Frontal cortex (tissue), 4 donors: ENCODE results near the gene TTLL5. TPM values are rescaled to one million over a fixed set of nuclear protein-coding genes. Genes with fewer than 3 reads are reported as not detected.
A peak's percentile ranks its signal among the peaks of the same experiment; 100 is the strongest.
"Not testable (repeated sequence)": the region's sequence is repeated elsewhere in the genome, so short reads cannot be mapped to it uniquely, and the experiment has no call there.

Experiments
- DNase-seq, 2 donors: peaks; one replicate each; pipeline ENCODE4 v3.0.0; 2012; ENCODE audit warnings: low spot score in 2 of 2
- FAIRE-seq: peaks from 2 replicates; lab custom pipeline; 2012; peaks lifted over from hg19 to GRCh38; lab: Jason Lieb, UNC
- total RNA-seq: library from RNA; depleted of rRNA; stranded (reverse); fragments of >200 nt; gene quantifications from one replicate; pipeline ENCODE4 v1.2.3, GENCODE V29; 2014
- donor health status: control.
- donor health status: control.
- donor health status: control.

TTLL5 gene
- total RNA-seq, 1 donor from 2014 or later: 35.1 TPM

DNA sequence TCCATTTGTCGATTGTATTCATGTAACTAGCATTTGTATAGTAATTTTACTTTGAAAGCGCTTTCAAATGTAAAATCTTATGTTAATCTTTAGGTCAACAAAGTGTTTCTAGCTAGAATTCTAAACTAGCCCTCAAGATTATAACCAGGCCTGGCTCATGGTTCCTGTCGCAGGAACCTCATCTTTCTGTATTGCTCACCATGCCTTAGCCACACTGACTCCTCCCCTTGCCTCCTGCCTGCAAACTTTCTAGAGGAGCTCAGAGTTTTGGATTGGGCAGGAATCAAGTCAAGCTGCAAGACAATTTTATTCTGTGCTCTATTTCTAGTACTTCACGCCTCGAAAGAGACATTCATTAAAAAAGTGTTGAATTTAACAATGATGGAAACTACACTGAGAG lies 220.9 kb downstream of the TTLL5 start:
- no peak for FAIRE-seq
- DNase-seq: no peak

GRCh38 chr14:75884198-75884611 lies 223.2 kb downstream of the TTLL5 start:
- FAIRE-seq (no peak), DNase-seq (no peak)

DNA sequence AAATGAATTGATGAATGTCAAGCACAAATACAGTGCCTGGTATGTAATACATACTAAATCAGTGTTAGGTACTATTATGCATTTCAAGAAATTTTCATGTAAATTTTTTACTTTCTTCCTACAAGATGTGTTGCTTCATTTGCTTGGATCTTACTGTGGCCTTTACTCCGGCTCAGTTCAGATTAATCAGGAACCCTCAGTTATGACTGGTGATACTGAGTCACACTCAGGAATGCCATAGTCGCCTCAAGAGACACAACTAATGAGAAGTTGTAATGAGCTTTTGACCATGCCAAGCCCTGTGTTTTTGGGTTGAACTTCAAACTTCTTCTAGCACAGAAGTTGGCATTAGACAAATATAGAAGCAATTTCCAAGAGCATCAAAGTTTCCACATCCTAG lies 224.8 kb downstream of the TTLL5 start:
- FAIRE-seq (no peak), DNase-seq (no peak)

DNA sequence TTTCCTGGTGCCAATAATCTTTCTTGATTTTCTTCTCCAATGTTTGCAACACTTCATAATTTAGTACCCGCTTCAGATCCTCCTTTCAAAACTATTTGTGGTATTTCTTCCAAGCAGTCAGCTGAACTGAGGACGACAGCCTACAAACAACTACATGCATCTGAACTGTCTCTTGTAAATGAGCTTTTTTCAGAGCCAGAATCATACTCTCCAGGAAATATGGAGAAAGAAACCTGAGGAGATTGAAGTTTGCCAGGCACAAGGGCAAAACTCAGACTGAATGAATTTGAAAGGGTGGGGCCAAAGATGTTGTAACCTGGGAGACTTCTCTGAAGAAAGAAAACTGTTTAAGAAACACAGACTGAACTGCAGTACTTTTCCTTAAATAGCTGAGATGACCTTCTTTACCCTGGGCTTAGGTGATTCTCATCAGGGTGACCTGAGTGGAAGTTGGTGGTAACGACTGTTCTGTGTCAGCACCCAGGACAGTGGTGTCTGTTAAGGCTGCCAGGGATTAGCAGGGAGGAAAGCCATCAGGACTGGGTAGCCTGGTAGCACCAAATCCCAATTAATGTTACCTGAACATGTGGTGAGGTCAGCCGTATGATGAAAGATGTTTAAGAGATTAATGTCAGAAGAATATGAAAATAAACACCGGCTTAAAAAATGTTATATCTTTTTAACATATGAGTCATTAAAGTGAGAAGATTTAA lies 225.7 kb downstream of the TTLL5 start:
- FAIRE-seq (no peak), DNase-seq (no peak)

DNA sequence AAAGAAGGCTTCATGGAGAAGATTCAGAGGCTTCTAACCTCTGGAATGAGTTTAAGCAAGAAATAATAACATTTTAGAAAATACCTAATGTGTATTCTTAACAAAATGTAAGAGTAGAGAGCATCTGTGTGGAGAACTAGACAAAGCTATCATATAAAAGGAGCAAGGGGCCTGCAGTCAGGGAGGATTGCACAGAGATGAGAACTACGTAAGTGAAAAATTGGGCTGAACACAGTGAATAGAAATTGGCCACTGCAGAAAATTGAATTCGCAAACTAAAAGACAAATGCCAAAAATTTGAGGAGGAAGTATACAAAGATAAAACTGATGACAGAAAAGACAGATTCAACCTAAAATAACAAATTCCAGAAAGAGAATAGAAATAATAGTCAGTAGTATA lies 227.9 kb downstream of the TTLL5 start:
- no peak for FAIRE-seq
- DNase-seq: no peak

- DNase-seq (no peak), FAIRE-seq (no peak)
Observed at GRCh38 chr14:75896341-75896740, 235.3 kb downstream of the TTLL5 start.

GRCh38 chr14:75904311-75904710 lies 243.3 kb downstream of the TTLL5 start:
- DNase-seq: no peak
- no peak for FAIRE-seq

DNA sequence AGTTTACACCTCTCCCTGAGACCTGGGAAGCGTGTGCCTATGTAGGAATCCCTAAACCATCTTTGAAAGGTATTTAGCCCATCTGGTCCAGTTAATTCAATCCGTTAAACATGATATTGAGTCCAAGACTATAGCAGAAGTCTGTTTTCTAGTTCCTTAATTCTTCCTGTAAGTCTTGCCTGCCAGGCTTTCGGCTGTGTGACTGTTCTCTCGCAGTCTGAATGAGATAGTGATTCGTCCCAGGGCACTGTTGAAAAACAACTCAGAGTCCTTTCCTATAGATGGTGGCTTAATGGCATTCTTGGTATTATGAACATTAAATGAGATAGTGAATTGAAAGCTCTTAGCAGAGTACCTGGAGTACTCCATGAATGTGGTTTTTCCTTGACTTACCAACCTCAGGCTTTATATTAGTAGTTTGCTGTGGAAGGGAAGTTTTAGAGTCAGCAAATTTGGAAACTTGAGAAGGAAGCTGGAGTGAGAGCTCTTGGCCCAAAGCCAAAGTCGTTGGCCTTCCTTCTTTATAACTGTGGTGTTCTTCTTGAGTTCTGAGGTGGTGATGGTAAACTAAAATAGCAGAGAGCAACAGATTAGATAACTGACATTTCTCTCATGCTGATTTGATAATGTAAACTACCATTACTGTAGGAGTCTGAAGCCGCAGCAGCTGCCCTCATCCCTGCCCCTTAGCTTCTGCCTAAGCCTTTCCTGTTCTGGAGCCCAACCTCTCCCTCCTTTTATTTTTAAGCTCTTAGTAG lies 244.3 kb downstream of the TTLL5 start:
- DNase-seq (no peak), FAIRE-seq (no peak)

DNA sequence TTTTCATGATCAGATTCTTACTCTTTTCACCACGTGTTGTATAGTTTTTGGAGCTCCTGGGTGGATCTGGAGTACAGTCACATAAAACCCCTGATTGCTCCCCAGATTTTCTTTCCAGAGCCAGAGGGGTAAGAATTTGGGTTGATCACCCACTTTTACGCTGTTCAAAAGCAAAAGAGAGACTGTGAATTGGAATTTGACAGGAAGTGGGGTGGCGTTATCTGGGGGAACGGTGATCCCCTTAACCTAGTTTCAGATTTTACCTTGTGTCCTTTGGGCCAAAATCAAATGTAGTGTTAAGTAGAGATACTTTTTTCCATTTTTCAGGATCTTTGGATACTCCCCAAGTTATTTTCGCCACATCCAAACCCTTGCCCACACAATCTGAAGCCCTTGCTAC lies 245.2 kb downstream of the TTLL5 start:
- no peak for FAIRE-seq
- no peak for DNase-seq

DNA sequence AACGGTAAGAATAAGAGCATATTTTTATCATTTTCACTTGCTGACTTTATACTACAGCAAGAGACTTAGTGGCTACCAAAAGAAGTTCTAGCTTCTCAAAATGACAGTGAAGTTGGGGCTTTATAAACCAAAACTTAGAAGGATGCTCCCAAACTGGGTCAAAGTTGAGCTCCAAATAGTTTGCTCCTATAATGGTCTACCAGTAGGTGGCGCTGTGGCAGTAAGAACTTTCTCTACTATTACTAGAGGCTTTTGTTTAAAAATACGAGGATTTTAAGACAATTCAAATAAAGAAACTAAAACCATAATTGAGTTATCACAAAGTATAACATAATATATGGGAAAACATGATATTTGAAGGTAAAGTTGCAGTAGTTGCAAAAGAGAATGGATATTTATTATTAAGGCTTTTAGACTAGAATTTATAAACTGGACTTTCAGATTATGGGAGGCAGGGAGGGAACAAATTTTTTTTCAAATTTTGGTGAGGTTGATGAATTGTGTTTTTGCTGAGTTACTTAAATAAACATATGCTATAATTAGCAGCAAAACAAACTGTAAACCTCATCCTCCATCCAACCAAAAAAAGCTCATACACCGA lies 245.7 kb downstream of the TTLL5 start:
- FAIRE-seq: peak; percentile 98
- peak in 1 of 2 donors; percentile 57 for DNase-seq

GRCh38 chr14:75907756-75908359 lies 246.8 kb downstream of the TTLL5 start:
- FAIRE-seq (no peak), DNase-seq (no peak)

DNA sequence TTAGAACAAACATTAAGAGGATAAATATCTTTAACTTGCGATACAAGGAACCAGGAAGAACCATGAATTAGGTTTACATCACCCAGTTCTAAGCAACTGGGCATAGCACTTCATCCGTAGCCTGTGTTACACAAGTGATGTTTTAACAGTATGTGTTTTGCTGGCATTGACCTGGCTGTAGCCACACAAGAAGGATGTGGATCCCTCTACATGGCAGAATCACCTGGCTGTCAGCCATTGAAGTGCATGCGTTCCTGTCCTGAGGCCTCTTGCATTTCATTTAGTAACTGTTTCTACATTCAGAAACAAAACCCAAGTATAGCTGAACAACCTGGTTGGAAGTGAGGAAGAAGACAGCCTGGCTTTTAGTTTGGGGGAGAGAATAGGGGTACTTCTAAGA lies 248.6 kb downstream of the TTLL5 start:
- FAIRE-seq (no peak), DNase-seq (no peak)

DNA sequence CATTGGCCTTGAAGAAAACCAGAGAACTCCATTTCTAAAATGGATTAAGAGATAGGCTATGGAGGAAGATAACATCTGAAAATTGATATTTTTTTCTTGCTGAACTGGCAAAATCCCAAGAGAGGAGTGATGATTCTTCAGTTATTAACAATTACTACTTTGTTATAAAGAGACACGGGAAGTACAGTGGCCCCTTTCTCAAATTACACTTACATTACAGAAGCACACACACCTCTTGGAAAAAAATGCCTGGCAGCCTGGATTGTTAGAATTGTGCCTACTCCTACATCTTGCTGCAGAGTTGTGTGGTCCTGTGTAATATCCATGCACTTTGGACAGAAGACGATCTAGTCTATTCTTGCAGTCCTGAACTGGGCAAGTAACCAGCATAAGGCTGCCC lies 249.0 kb downstream of the TTLL5 start:
- FAIRE-seq: no peak

GRCh38 chr14:75911883-75912282 lies 250.8 kb downstream of the TTLL5 start:
- DNase-seq: no peak
- no peak for FAIRE-seq

More for the DNA sequence above, 249.0 kb downstream of the TTLL5 start:
- DNase-seq: no peak

DNA sequence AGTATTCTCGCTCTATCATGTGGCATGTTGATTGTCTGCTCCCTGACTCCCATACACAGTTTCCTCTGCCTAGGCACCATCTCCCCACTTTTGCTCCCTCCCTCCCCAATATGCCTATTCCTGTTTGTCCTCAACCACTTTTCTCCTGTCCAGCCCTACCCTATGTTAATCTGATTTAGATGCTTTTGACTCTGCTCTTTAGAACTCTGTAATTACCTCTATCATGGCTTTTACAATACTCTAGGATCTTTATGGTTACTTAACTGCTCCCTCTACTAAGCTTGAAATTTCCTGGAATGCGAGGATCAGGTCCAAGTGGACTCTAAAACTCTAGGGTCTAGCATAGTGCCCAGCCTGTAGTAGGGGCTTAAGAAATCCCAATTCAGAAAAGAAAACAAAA lies 252.1 kb downstream of the TTLL5 start:
- DNase-seq (no peak), FAIRE-seq (no peak)

DNA sequence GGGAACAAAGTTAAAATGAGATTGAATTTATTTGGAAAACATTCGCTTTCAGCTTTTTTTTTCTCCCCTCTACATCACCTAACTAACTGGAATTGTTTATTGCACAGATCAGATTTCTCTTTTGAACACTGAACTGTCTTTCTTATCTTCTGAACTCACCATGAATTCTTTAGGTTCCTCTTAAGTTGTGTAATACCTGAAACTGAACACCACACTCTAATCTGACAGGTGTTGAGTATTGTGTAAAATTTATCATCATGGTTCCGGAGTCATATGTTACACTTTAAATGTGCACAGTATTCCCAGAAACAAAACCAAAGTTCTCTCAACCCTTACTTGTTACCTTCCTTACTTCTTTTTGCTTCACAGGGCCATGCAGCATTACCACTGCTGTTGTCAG lies 254.0 kb downstream of the TTLL5 start:
- no peak for DNase-seq
- no peak for FAIRE-seq

DNA sequence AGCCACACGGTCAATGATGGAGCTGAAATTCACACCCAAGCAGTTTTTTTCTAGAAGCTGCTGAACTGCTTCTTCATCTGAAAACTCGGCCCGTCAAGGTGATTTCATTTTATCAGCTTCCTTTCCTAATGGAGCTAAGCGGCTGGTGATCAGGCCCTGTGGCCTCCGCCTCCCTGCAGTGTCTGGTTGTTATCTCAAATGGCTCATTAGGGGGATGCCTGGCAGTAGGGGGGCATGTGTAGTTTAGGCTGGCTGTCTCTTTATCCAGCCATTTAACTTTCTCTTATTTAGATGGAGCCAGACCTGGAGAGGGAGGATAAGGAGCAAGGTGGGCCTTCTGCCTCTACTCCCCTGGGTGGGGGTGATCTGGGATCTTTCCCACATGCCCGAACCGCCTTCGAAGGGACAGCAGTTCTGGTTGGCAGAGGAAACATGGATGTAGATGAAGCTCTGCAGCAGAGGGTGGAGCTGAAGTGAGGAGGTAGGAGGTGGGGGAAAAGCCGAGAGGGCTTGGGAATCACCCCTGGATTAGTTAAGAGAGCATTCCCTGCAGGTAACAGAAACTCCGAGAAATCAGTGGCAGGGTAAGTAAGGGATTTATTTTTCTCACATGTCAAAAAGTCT lies 256.4 kb downstream of the TTLL5 start:
- FAIRE-seq (no peak), DNase-seq (no peak)

- FAIRE-seq (no peak), DNase-seq (no peak)
Observed at GRCh38 chr14:75917946-75918335, 256.9 kb downstream of the TTLL5 start.

- not testable (repeated sequence) for DNase-seq, FAIRE-seq
Observed at GRCh38 chr14:75920421-75920820, 259.4 kb downstream of the TTLL5 start.

DNA sequence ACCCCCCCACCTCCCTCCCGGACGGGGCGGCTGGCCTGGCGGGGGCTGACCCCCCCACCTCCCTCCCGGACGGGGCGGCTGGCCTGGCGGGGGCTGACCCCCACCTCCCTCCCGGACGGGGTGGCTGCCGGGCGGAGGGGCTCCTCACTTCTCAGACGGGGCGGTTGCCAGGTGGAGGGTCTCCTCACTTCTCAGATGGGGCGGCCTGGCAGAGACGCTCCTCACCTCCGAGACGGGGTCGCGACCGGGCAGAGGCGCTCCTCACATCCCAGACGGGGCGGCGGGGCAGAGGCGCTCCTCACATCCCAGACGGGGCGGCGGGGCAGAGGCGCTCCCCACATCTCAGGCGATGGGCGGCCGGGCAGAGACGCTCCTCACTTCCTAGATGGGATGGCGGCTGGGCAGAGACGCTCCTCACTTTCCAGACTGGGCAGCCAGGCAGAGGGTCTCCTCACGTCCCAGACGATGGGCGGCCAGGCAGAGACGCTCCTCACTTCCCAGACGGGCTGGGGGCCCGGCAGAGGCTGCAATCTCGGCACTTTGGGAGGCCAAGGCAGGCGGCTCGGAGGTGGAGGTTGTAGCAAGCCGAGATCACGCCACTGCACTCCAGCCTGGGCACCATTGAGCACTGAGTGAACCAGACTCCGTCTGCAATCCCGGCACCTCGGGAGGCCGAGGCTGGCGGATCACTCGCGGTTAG lies 264.2 kb downstream of the TTLL5 start:
- not testable (repeated sequence) for FAIRE-seq, DNase-seq
